Left lung (tissue), 10 donors: ENCODE results near the gene SEC23B. TPM values are rescaled to one million over a fixed set of nuclear protein-coding genes. Genes with fewer than 3 reads are reported as not detected.

Source experiments
- ATAC-seq: fragments of 200-7000 bp; cut with Tn5 transposase; one replicate; pipeline ENCODE4 v1.9.1; 2020; ENCODE audit warnings: moderate library complexity
- DNase-seq, 4 donors: peaks; one replicate each; pipeline ENCODE4 v3.0.0-alpha.2; 2013 to 2020
- H3K27ac ChIP-seq, 2 donors: fragments of 200-600 bp; sonication (generic) in 1 of 2; one replicate each; pipeline versions ENCODE4 v1.5.0 to v1.8.0; 2020 to 2021
- H3K27me3 ChIP-seq, 2 donors: fragments of 200-600 bp; sonication (generic) in 1 of 2; one replicate each; pipeline versions ENCODE4 v1.5.0 to v1.8.0; 2020 to 2021
- H3K36me3 ChIP-seq, 2 donors: fragments of 200-600 bp; sonication (generic) in 1 of 2; one replicate each; pipeline versions ENCODE4 v1.5.0 to v1.8.0; 2020 to 2021
- H3K4me1 ChIP-seq, 2 donors: fragments of 200-600 bp; one replicate each; pipeline ENCODE4 v1.8.0; 2021
- H3K4me3 ChIP-seq, 2 donors: fragments of 200-600 bp; sonication (generic) in 1 of 2; one replicate each; pipeline versions ENCODE4 v1.5.0 to v1.8.0; 2020 to 2021; ENCODE audit warnings: mild to moderate bottlenecking in 1 of 2
- H3K9me3 ChIP-seq, 2 donors: fragments of 200-600 bp; sonication (generic) in 1 of 2; one replicate each; pipeline versions ENCODE4 v1.5.0 to v1.8.0; 2020 to 2021
- intact Hi-C, 2 donors: fragments of 100-400 bp; cut with DNase I; formaldehyde crosslinking; loops; one replicate each; pipeline versions ENCODE4 v1.11.2 to v1.14.2; 2022
- polyA plus RNA-seq, 6 donors: library from polyadenylated mRNA; unstranded; fragments of 120-200 nt; gene quantifications; one replicate each; pipeline ENCODE4 v1.2.1, GENCODE V29; 2013; ENCODE audit not compliant: insufficient read length in 6 of 6
- total RNA-seq, 2 donors: library from RNA; stranded (reverse); fragmentation: NEBNext Ultra II Directional; extraction: Animal tissue kit (Norgen Biotek cat#: 25700); gene quantifications; one replicate each; pipeline ENCODE4 v1.2.1, GENCODE V29; 2021
- TF ChIP-seq, protein P1 (sequence below), 2 donors: fragments of 200-600 bp; sonication (generic) in 1 of 2; IDR thresholded peaks; one replicate each; pipeline versions ENCODE4 v1.5.0 to v1.8.0; 2021; ENCODE audit warnings: antibody characterized with exemption in 2 of 2
- donor health status: DM: no; HTN: yes; CAD: no.
- donor health status: DM: no; HTN: no; CAD: no.

SEC23B gene
- total and polyA plus RNA-seq, 8 donors: 42.0 to 93.6 (median 46.4) TPM

DNA sequence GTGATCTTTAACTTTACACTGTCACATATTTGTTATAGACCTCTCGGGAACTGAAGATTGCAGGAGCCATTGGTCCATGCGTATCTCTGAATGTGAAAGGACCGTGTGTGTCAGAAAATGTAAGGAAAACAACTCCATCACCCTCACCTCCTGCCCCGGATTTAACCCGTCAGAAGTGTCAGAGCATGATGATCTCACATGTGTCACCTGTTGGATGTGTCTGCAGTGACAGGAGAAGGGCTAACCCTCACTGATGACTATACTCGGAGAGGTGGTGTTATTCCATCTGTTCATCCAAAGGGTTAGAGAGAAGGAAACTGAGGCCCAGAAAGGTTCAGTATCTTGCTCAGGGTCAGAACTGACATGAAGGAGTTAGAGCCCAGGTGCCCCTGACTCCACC lies 24.9 kb downstream of the SEC23B start:
- no peak for ATAC-seq
- H3K4me1 ChIP-seq: no peaks in the 10 kb centered on the region
- no peaks in the 10 kb centered on the region for H3K27me3 ChIP-seq
- H3K27ac ChIP-seq: no peak overlapping the region
- intact Hi-C loops: no loop called here
- TF ChIP-seq, protein P1, sequence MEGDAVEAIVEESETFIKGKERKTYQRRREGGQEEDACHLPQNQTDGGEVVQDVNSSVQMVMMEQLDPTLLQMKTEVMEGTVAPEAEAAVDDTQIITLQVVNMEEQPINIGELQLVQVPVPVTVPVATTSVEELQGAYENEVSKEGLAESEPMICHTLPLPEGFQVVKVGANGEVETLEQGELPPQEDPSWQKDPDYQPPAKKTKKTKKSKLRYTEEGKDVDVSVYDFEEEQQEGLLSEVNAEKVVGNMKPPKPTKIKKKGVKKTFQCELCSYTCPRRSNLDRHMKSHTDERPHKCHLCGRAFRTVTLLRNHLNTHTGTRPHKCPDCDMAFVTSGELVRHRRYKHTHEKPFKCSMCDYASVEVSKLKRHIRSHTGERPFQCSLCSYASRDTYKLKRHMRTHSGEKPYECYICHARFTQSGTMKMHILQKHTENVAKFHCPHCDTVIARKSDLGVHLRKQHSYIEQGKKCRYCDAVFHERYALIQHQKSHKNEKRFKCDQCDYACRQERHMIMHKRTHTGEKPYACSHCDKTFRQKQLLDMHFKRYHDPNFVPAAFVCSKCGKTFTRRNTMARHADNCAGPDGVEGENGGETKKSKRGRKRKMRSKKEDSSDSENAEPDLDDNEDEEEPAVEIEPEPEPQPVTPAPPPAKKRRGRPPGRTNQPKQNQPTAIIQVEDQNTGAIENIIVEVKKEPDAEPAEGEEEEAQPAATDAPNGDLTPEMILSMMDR (IDR thresholded peaks at IDR 0.05): no peak
- H3K36me3 ChIP-seq: peaks cover 4 to 98% of the 10 kb centered on the region in 2 donors
- no peak overlapping the region for H3K4me3 ChIP-seq
- no peak for DNase-seq
- H3K9me3 ChIP-seq: no peaks in the 10 kb centered on the region

DNA sequence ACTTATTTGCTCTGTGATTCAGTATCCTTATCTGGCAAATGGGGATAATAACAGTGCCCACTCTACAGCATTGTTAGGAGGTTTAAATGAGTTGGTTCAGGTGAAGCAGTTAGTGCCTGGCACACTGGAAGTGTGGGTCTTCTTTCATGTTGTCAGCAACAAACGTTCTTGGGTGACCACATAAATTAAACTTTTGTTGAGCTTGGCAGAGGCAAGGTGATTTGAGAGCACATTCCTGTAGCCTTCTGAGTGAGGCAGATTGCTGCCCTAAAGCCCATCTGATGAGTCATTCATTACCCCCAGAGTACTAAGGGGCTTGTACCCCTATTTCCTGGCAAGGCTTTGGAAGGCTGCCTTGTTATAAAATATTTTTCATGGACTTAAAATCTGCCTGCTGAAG lies 25.8 kb downstream of the SEC23B start:
- no peaks in the 10 kb centered on the region for H3K27me3 ChIP-seq
- no peaks in the 10 kb centered on the region for H3K4me1 ChIP-seq
- peaks cover 4 to 98% of the 10 kb centered on the region in 2 donors for H3K36me3 ChIP-seq
- ATAC-seq (no peak), DNase-seq (no peak)
- TF ChIP-seq, protein P1 (IDR thresholded peaks at IDR 0.05): no peak
- no peak overlapping the region for H3K4me3 ChIP-seq
- H3K9me3 ChIP-seq: no peaks in the 10 kb centered on the region
- no peak overlapping the region for H3K27ac ChIP-seq
- intact Hi-C loops: no loop called here

DNA sequence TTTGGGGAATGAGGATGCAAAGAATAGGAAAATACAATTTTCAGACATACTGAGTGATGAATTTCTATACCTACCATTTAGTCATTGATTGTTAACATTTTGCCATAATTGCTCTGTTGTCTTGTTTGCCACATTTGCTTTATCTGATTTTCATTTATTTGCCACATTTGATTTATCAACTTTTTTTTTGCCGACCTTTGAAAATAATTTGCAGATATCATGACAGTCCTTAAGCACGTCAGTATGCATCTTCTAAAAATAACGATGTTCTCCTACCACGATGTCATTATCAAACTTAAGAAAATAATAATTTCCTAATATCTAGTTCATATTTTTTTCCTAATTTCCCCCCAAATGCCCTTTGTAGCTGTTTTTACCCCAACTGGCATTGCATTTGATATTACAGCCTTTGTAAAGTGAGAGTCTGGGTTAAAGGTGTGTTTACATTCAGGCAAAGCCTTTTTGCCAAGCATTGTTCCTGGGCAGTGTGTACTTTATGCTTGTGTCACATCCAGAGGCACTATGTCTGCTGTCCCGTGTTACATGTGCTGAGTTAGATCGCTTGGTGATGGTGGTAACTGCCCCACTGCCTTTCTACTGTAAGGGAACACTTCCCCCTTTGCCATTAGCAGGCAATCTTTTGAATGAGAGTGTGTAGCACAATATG lies 26.4 kb downstream of the SEC23B start:
- no peaks in the 10 kb centered on the region for H3K9me3 ChIP-seq
- no peaks in the 10 kb centered on the region for H3K4me1 ChIP-seq
- no peak for ATAC-seq
- TF ChIP-seq, protein P1 (IDR thresholded peaks at IDR 0.05): no peak
- peaks cover 4 to 98% of the 10 kb centered on the region in 2 donors for H3K36me3 ChIP-seq
- intact Hi-C loops: no loop called here
- H3K4me3 ChIP-seq: no peak overlapping the region
- H3K27ac ChIP-seq: no peak overlapping the region
- no peaks in the 10 kb centered on the region for H3K27me3 ChIP-seq
- no peak for DNase-seq

DNA sequence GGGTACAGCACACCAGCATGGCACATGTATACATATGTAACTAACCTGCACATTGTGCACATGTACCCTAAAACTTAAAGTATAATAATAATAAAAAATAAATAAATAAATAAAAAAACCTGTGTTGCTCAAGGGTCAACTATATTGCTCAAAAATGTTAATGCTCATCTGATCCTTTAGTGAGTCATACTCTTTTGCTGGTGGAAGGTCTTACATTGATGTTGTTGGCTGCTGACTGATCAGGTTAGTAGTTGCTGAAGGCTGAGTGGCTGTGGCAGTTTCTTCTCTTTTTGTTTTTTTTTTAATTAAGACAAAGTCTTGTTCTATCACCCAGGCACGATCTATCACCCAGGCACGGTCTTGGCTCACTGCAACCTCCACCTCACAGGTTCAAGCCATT lies 29.9 kb downstream of the SEC23B start:
- TF ChIP-seq, protein P1 (IDR thresholded peaks at IDR 0.05): no peak
- Histone ChIP-seq H3K27ac (no peak overlapping the region), H3K9me3 (no peaks in the 10 kb centered on the region), H3K4me1 (no peaks in the 10 kb centered on the region), H3K36me3 (peaks cover 0 to 97% of the 10 kb centered on the region in 2 donors), H3K27me3 (no peaks in the 10 kb centered on the region), H3K4me3 (no peak overlapping the region)
- intact Hi-C loops: no loop called here
- ATAC-seq: no peak
- no peak for DNase-seq

DNA sequence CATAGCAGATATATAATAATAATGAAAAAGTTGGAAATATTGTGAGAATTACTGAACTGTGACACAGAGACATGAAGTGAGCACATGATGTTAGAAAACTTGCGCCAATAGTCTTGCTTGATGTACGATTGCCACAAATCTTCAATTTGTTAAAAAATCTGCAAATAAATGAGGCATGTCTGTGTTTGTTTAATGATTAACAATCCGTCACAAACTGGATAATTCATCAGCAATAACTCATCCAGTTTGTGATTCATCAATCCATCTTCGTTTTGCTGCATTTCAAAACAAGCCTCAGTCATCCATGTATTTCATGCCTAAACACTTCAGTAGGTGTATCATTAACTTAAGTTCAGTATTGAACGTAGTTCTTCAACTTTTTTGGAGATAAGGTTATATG lies 34.0 kb downstream of the SEC23B start:
- ATAC-seq: no peak
- no peak for DNase-seq
- peaks cover 0 to 97% of the 10 kb centered on the region in 2 donors for H3K36me3 ChIP-seq
- H3K27me3 ChIP-seq: no peaks in the 10 kb centered on the region
- H3K4me3 ChIP-seq: no peak overlapping the region
- no peaks in the 10 kb centered on the region for H3K9me3 ChIP-seq
- intact Hi-C loops: no loop called here
- no peaks in the 10 kb centered on the region for H3K4me1 ChIP-seq
- TF ChIP-seq, protein P1 (IDR thresholded peaks at IDR 0.05): no peak
- no peak overlapping the region for H3K27ac ChIP-seq
